ENCODE measurements around the gene EOLA1.

GRCh38 chrX:149491812-149492211 lies 49.0 kb upstream of the EOLA1 start:
- no peak for TF ChIP-seq CTCF (IDR thresholded peaks at IDR 0.05)
- no peak for TF ChIP-seq SMC3 (IDR thresholded peaks at IDR 0.05)
- no peak for TF ChIP-seq USF2 (IDR thresholded peaks at IDR 0.05)
- no peak for TF ChIP-seq RFX5 (IDR thresholded peaks at IDR 0.05)
- TF ChIP-seq FOSL2 (IDR thresholded peaks at IDR 0.05), result no peak
- no peak for TF ChIP-seq FOSL2 (CRISPR knock-in tag; IDR thresholded peaks at IDR 0.05)
- TF ChIP-seq CEBPB (IDR thresholded peaks at IDR 0.05), result no peak
- no peak for TF ChIP-seq ZFP36 (IDR thresholded peaks at IDR 0.05; ENCODE audit: borderline replicate concordance, partially characterized antibody)
- no peak for TF ChIP-seq RCOR1 (IDR thresholded peaks at IDR 0.05; ENCODE audit: low read depth, low read length)
- TF ChIP-seq JUNB (IDR thresholded peaks at IDR 0.05), result no peak
- no peak for TF ChIP-seq EP300 (IDR thresholded peaks at IDR 0.05)
